Naive thymus-derived CD4-positive, alpha-beta T cell (primary cell): ENCODE results near the gene EIF3K. TPM values are rescaled to one million over a fixed set of nuclear protein-coding genes. Genes with fewer than 3 reads are reported as not detected.
A peak's percentile ranks its signal among the peaks of the same experiment; 100 is the strongest.

Experiments used
- ATAC-seq: fragments of 150-1000 bp; cut with Tn5 transposase; 2 replicates; pipeline ENCODE4 v1.10.0; 2021; ENCODE audit warnings: mild to moderate bottlenecking, moderate library complexity
- CTCF ChIA-PET: fragments of 350-600 bp; sonication (Branson Sonifier 250); formaldehyde crosslinking; loops from one replicate; lab custom pipeline; 2021; ENCODE audit warnings: antibody characterized with exemption; lab: Charles Lee
- POLR2A ChIA-PET: fragments of 350-600 bp; sonication (Branson Sonifier 250); formaldehyde crosslinking; loops from one replicate; lab custom pipeline; 2021; ENCODE audit warnings: antibody characterized with exemption, inconsistent platforms; lab: Charles Lee
- DNase-seq, 9 donors: peaks; one replicate each; pipeline versions ENCODE4 v3.0.0 to v3.0.0-alpha.2; 2020 to 2022; ENCODE audit warnings: mixed read lengths in 1 of 9
- H3K27ac ChIP-seq: one replicate; pipeline ENCODE4 v1.7.0; 2013; ENCODE audit warnings: mild to moderate bottlenecking, low read depth, low read length, moderate library complexity
- H3K27me3 ChIP-seq, 2 donors: one replicate each; pipeline ENCODE4 v1.7.0; 2013; ENCODE audit warnings: low read length in 2 of 2, mild to moderate bottlenecking in 2 of 2, moderate library complexity in 2 of 2; ENCODE audit not compliant: control insufficient read depth in 2 of 2, insufficient read depth in 2 of 2
- H3K36me3 ChIP-seq, 3 experiments: 1 replicate in 2 of 3; 2 replicates in 1 of 3; pipeline ENCODE4 v1.7.0; 2013; ENCODE audit warnings: low read length in 3 of 3, mild to moderate bottlenecking in 3 of 3, moderate library complexity in 1 of 3; ENCODE audit not compliant: insufficient read depth in 3 of 3, control insufficient read depth in 2 of 3
- H3K4me1 ChIP-seq, 2 donors: one replicate each; pipeline ENCODE4 v1.7.0; 2013; ENCODE audit warnings: low read length in 2 of 2, mild to moderate bottlenecking in 2 of 2, moderate library complexity in 1 of 2; ENCODE audit not compliant: control insufficient read depth in 2 of 2, insufficient read depth in 2 of 2
- H3K4me3 ChIP-seq: 2 replicates; pipeline ENCODE4 v1.7.0; 2013; ENCODE audit warnings: mild to moderate bottlenecking, low read length
- H3K9me3 ChIP-seq, 3 experiments: 1 replicate in 2 of 3; 2 replicates in 1 of 3; pipeline ENCODE4 v1.7.0; 2013; ENCODE audit warnings: low read length in 3 of 3; ENCODE audit not compliant: control insufficient read depth in 2 of 3
- H3K27ac Mint-ChIP-seq, 9 donors: one replicate each; pipeline ENCODE4 v1.8.0; 2020 to 2022; ENCODE audit warnings: mixed read lengths in 9 of 9, mild to moderate bottlenecking in 8 of 9, moderate library complexity in 5 of 9, inconsistent platforms in 2 of 9
- H3K27me3 Mint-ChIP-seq, 5 donors: one replicate each; pipeline ENCODE4 v1.8.0; 2021 to 2022; ENCODE audit warnings: mixed read lengths in 5 of 5, mild to moderate bottlenecking in 1 of 5
- H3K36me3 Mint-ChIP-seq, 5 donors: one replicate each; pipeline ENCODE4 v1.8.0; 2020 to 2022; ENCODE audit warnings: mixed read lengths in 5 of 5, mild to moderate bottlenecking in 3 of 5, inconsistent platforms in 1 of 5
- H3K4me1 Mint-ChIP-seq, 7 donors: one replicate each; pipeline ENCODE4 v1.8.0; 2020 to 2022; ENCODE audit warnings: mixed read lengths in 7 of 7, mild to moderate bottlenecking in 3 of 7, inconsistent platforms in 1 of 7
- H3K4me3 Mint-ChIP-seq, 10 donors: one replicate each; pipeline ENCODE4 v1.8.0; 2020 to 2022; ENCODE audit warnings: mild to moderate bottlenecking in 10 of 10, mixed read lengths in 10 of 10, moderate library complexity in 6 of 10, inconsistent platforms in 2 of 10
- H3K9me3 Mint-ChIP-seq, 11 donors: one replicate each; pipeline ENCODE4 v1.8.0; 2020 to 2022; ENCODE audit warnings: mixed read lengths in 11 of 11, mild to moderate bottlenecking in 4 of 11, inconsistent platforms in 1 of 11, moderate library complexity in 1 of 11
- intact Hi-C, 2 donors: fragments of 100-400 bp; cut with micrococcal nuclease; formaldehyde crosslinking; loops; one replicate each; pipeline ENCODE4 v1.15.1; 2023
- polyA plus RNA-seq, 2 donors: library from polyadenylated mRNA; unstranded; fragments of 300-500 nt; fragmentation: Illumina TruSeq; gene quantifications; one replicate each; pipeline ENCODE4 v1.2.3, GENCODE V29; 2021
- total RNA-seq, 6 experiments: library from RNA in 5 of 6; stranded (reverse) in 5 of 6; gene quantifications; 1 replicate in 5 of 6; 2 replicates in 1 of 6; pipeline ENCODE4 v1.2.3 and lab custom pipeline; 2021 to 2026

Gene EIF3K
- total and polyA plus RNA-seq, 7 experiments from 2014 or later, result 294 to 437 (median 367) TPM

DNA sequence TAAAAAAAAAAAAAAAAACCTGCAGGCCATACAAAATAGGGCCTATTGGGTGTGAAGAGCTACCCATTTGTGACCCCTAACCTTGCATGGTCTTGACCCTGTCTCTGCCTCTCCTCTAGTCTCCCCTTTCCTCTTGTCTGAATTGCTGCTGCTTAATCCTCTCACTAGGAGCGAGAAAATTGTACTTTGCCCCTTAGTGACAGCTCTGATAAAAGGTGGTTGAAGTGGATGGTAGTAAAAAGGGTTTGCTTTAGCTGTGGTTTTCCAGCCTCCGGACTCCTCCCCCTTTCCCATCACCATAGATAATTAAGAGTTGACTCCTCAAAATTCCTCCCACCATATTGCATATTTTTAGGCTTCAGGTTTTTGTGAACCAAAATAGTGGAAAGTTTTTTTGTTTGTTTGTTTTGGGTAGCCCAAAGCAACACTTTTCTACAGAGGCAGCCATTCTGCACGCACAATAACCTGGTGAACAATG is 52.0 kb downstream of the EIF3K start:
- no peaks in the 10 kb centered on the region for H3K9me3 ChIP-seq
- no peak overlapping the region for H3K27ac ChIP-seq
- peaks cover 30 to 70% of the 10 kb centered on the region in 2 donors for H3K4me1 ChIP-seq
- ChIA-PET POLR2A (no interaction called here), CTCF (no interaction called here)
- H3K36me3 Mint-ChIP-seq, result peaks cover 0 to 26% (median 4%) of the 10 kb centered on the region in 5 donors
- H3K9me3 Mint-ChIP-seq, result no peaks in the 10 kb centered on the region
- H3K4me3 ChIP-seq, result no peak overlapping the region
- ATAC-seq (no peak), DNase-seq (no peak)
- intact Hi-C loops, result no loop called here
- peaks cover 29 to 78% (median 59%) of the 10 kb centered on the region in 7 donors for H3K4me1 Mint-ChIP-seq
- H3K27me3 ChIP-seq, result peaks cover 0 to 3% of the 10 kb centered on the region in 2 donors
- no peaks in the 10 kb centered on the region for H3K36me3 ChIP-seq
- peak overlapping the region in 1 of 9 donors; percentile 63 for H3K27ac Mint-ChIP-seq
- peak overlapping the region in 3 of 10 donors; percentile 21 to 43 (median 26) for H3K4me3 Mint-ChIP-seq
- H3K27me3 Mint-ChIP-seq, result peaks cover 0 to 14% (median 3%) of the 10 kb centered on the region in 5 donors

DNA sequence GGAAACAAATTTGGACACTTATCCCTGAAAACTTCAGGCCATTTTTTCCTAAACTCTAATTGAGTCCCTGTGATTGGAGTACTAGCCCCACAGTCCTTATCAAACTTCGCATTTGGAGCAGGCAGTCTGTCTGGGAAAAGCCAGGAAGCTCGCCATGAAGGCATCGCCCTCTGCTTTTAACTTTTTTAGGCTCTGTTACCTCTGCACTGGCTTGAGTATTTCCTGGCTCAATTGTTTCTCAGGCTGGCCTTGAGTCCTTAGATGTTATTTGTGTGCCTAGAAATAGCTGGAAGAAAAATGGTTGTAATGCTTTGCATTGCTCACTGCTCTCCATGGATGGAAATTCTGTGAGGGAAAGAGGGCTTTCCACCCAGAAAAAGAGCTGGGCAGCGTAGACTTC is 52.7 kb downstream of the EIF3K start:
- no peak for DNase-seq
- no peak overlapping the region for H3K4me3 Mint-ChIP-seq

DNA sequence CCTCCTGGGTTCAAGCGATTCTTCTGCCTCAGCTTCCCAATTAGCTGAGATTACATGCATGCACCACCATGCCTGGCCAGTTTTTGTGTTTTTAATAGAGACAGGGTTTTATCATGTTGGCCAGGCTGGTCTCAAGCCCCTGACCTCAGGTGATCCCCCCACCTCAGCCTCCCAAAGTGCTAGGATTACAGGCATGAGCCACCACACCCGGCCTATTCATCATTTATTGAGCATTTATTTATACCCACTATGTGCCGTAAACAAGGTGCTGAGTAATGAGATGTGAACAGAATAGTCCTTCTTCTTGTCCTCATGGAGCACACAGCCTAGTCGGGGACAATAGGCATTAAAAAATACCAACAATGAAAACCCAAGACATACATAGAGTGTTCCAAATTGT is 54.0 kb downstream of the EIF3K start:
- ATAC-seq (no peak), DNase-seq (no peak)
- no peak overlapping the region for H3K27ac ChIP-seq
- intact Hi-C loops, result no loop called here
- ChIA-PET POLR2A (no interaction called here), CTCF (no interaction called here)
- no peaks in the 10 kb centered on the region for H3K9me3 ChIP-seq
- Mint-ChIP-seq H3K4me3 (no peak overlapping the region), H3K27ac (no peak overlapping the region), H3K4me1 (peaks cover 33 to 82% (median 49%) of the 10 kb centered on the region in 7 donors), H3K36me3 (peaks cover 0 to 29% (median 8%) of the 10 kb centered on the region in 5 donors), H3K9me3 (no peaks in the 10 kb centered on the region), H3K27me3 (peaks cover 0 to 9% (median 0%) of the 10 kb centered on the region in 5 donors)
- H3K4me1 ChIP-seq, result peaks cover 18 to 70% of the 10 kb centered on the region in 2 donors
- H3K4me3 ChIP-seq, result no peak overlapping the region
- no peaks in the 10 kb centered on the region for H3K36me3 ChIP-seq
- peaks cover 0 to 3% of the 10 kb centered on the region in 2 donors for H3K27me3 ChIP-seq

More for the DNA sequence above, 52.7 kb downstream of the EIF3K start:
- H3K36me3 ChIP-seq, result no peaks in the 10 kb centered on the region
- Mint-ChIP-seq H3K4me1 (peaks cover 29 to 78% (median 59%) of the 10 kb centered on the region in 7 donors), H3K9me3 (no peaks in the 10 kb centered on the region), H3K36me3 (peaks cover 0 to 26% (median 4%) of the 10 kb centered on the region in 5 donors), H3K27ac (no peak overlapping the region), H3K27me3 (peaks cover 0 to 14% (median 0%) of the 10 kb centered on the region in 5 donors)
- H3K4me1 ChIP-seq, result peaks cover 27 to 70% of the 10 kb centered on the region in 2 donors
- intact Hi-C loops, result no loop called here
- no peaks in the 10 kb centered on the region for H3K9me3 ChIP-seq
- no peak overlapping the region for H3K4me3 ChIP-seq
- ATAC-seq, result no peak
- H3K27me3 ChIP-seq, result peaks cover 0 to 3% of the 10 kb centered on the region in 2 donors
- H3K27ac ChIP-seq, result no peak overlapping the region
- ChIA-PET POLR2A (no interaction called here), CTCF (no interaction called here)

DNA sequence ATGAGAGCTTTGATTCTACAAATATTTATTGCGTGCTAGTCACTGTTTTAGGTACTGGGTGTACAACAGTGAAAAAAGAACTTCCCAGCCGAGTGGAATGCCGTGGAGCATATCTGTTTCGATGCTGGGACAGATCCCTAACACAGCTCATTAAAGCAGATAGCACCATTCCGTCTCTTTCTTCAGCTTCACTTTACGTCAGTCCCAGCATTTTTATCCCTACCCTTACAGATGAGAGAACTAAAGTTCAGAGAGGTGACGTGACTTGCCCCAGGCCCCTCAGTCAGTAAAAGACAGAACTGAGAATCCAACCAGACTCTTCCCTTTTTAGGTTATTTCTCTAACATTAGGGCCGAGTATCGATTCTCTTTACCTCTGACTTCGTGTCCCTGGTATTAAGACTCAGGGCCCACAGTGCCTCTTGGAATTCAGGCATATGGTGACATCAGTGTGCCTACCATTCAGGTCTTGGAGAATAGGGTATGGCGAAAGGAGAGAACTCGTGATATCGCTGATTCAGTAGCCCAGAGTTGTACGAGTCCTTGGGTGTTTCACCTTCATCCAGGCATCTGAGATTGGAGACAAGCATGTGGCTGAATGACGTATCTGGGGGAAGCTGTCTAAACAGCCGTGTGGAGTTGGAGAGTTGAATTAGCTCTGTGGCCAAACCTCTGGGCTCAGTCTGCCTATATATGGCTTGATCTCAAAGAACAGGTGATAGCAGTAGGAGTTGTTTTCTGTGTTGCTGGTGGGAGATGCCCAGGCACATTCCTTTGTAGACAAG is 55.6 kb downstream of the EIF3K start:
- POLR2A ChIA-PET, result interaction anchor here (0.6 kb wide), 1 partner anchor 893 kb away, joined by 3 read pairs; no protein-coding TSS in a partner anchor
- peaks cover 0 to 7% (median 0%) of the 10 kb centered on the region in 5 donors for H3K27me3 Mint-ChIP-seq
- DNase-seq, result no peak

DNA sequence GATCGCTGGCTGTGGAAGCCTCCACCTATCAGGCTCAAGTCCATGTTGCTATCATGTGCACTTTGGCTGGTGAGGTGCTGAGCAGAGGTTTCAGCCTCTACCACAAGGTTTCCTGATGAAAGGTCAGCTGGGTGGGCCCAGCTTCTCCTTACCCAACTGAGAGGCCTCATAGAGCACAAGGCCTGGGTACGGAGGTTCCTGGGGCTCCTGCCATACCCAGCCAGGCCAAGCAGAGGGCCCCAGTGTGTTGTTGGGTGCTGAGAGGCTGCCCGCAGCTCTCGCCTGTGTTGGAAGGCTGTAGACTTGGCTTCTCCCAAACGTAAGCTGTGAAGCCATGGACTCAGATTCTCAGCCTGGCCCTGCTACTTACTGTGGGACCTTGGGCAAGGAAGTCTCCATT is 56.6 kb downstream of the EIF3K start:
- Histone ChIP-seq H3K4me1 (peaks cover 0 to 71% of the 10 kb centered on the region in 2 donors), H3K36me3 (no peaks in the 10 kb centered on the region), H3K27me3 (peaks cover 0 to 3% of the 10 kb centered on the region in 2 donors), H3K9me3 (no peaks in the 10 kb centered on the region), H3K4me3 (no peak overlapping the region), H3K27ac (no peak overlapping the region)
- Mint-ChIP-seq H3K27me3 (no peaks in the 10 kb centered on the region), H3K36me3 (peaks cover 0 to 30% (median 17%) of the 10 kb centered on the region in 5 donors), H3K4me3 (no peak overlapping the region), H3K27ac (peak overlapping the region in 1 of 9 donors; percentile 31), H3K4me1 (peaks cover 21 to 82% (median 43%) of the 10 kb centered on the region in 7 donors), H3K9me3 (no peaks in the 10 kb centered on the region)
- intact Hi-C loops, result no loop called here
- CTCF ChIA-PET, result no interaction called here
- ATAC-seq, result peak; percentile 77
- no peak for DNase-seq
- POLR2A ChIA-PET, result no interaction called here

More for the DNA sequence above, 55.6 kb downstream of the EIF3K start:
- intact Hi-C loops, result no loop called here
- ATAC-seq, result peak; percentile 45
- Histone ChIP-seq H3K27ac (no peak overlapping the region), H3K9me3 (no peaks in the 10 kb centered on the region), H3K27me3 (peaks cover 0 to 3% of the 10 kb centered on the region in 2 donors), H3K36me3 (no peaks in the 10 kb centered on the region), H3K4me1 (peaks cover 8 to 70% of the 10 kb centered on the region in 2 donors), H3K4me3 (no peak overlapping the region)
- H3K27ac Mint-ChIP-seq, result peak overlapping the region in 1 of 9 donors; percentile 65
- peaks cover 0 to 26% (median 17%) of the 10 kb centered on the region in 5 donors for H3K36me3 Mint-ChIP-seq
- H3K9me3 Mint-ChIP-seq, result no peaks in the 10 kb centered on the region
- H3K4me1 Mint-ChIP-seq, result peaks cover 28 to 81% (median 43%) of the 10 kb centered on the region in 7 donors
- CTCF ChIA-PET, result no interaction called here
- H3K4me3 Mint-ChIP-seq, result no peak overlapping the region

DNA sequence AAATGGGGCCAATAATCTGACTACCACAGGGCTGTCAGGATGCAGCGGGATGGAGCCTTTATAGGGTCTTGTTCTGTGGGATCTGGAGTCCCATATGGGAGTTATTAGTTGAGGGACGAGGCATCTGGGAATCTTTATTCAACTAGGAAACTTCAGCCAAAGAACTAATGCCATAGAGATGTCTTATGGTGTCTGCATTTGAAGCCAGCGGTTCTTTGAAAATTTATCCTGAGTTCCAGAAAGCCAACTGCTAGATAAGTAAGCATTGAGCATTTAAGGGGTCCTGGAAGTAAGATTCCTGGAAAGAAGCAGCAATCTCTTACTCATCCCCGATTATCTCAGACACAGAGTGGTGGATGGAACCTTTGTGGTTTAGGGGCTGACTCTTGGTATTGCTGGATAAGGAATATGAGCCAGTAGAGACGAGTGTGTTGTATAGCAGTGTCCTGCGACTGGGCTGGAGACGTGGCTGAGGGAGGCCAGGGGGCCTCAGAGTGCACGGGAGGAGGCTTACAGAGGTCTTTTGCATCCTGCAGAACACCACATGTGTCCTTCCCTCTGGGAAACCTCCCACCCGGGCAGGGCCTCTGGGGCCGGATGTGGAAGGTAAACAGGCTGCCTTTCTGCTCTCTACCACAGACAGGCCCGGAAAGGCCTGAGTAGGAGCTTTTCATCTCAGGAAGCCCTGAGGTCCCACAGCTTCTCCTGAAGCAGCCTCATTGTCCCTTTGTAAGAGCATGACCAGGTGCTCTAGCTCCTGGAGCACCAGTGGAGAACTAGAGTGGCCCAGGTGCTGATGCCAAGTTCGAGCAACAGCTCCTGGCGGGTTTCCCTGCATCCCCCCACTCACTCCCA is 57.3 kb downstream of the EIF3K start:
- Mint-ChIP-seq H3K4me3 (peak overlapping the region in 1 of 10 donors; percentile 12), H3K27ac (no peak overlapping the region)

More for the DNA sequence above, 57.3 kb downstream of the EIF3K start:
- POLR2A ChIA-PET, result no interaction called here
- H3K27ac ChIP-seq, result no peak overlapping the region
- H3K36me3 ChIP-seq, result no peaks in the 10 kb centered on the region
- no peaks in the 10 kb centered on the region for H3K27me3 Mint-ChIP-seq
- no peaks in the 10 kb centered on the region for H3K9me3 ChIP-seq
- ATAC-seq (no peak), DNase-seq (no peak)
- H3K4me1 Mint-ChIP-seq, result peaks cover 23 to 82% (median 43%) of the 10 kb centered on the region in 7 donors
- peaks cover 0 to 30% (median 17%) of the 10 kb centered on the region in 5 donors for H3K36me3 Mint-ChIP-seq
- peaks cover 0 to 3% of the 10 kb centered on the region in 2 donors for H3K27me3 ChIP-seq
- intact Hi-C loops, result no loop called here
- H3K4me1 ChIP-seq, result peaks cover 0 to 70% of the 10 kb centered on the region in 2 donors
- no peaks in the 10 kb centered on the region for H3K9me3 Mint-ChIP-seq
- CTCF ChIA-PET, result no interaction called here
- no peak overlapping the region for H3K4me3 ChIP-seq
